ENCODE measurements around the gene CCM2.

The CCM2 gene
- total RNA-seq, result 122 reads per million, percentile 86 among the genes with 10 or more reads in this experiment

DNA sequence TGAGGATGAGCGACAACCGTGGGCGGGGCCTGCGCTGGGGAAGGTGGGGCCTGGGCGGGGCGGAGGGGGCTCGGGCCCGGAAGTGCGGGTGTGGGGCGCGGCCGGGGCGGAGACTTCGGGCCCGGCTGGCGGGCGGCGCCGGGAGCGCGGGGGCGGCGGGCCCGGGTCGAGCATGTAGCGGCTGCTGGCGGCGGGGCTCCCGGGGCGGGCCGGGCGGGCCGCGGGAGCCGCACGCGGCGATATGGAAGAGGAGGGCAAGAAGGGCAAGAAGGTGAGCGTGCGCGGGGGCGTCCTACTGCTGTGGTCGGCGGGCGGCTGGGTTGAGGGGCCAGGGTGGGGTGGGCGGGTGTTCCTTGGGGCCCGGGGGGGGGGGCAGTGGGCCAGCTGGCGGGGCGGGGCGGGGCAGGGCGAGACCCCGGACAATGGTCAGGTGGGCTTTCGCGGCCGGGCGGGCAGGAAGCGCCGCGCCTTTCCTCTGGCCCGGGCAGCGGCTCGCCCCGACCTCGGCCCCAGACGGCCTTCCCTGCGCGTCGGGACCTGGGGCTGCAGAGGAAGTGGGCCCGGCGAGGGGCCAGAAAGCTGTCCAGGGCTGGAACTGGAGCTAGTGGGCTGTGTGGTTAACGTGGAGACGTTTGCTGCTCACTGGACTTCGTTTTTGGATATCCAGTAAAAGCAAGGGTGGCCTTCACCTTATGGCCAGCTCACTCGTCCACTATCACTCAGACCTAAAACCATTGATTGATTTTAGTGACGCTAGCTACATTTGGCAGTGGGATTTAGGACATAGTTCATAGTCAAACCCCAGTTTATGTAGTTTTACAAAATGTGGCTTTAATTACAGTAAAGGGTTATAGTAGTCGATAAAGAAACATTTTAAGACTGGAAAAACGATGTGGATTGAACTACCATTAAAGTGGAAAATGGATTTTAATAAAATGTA is at the start of gene CCM2:
CCM2 (plus strand) TSS at position 109 of the 940 bp plus-strand sequence; CDS start at position 242, 133 bp downstream.
- DNase-seq, result no peak

DNA sequence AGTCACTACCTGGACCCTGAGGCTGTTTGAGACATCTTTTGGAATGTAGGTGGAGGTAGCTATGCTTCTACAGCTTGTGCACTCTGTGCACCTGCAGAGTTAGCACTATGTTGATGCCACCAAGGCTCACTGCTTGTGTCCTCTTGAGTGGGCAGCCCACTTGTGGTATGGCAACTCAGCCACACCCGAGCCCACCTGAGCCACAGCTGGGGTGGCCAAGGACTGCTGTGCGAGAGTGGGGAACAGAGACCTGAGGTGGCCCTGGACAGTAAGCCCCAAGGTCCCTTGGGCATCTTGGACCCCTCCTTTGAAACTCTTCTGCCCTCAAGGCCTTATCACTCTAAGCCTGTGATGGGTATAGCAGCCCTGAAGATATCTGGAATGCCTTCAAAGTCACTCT is 46.8 kb upstream of the CCM2 start:
- DNase-seq, result no peak

DNA sequence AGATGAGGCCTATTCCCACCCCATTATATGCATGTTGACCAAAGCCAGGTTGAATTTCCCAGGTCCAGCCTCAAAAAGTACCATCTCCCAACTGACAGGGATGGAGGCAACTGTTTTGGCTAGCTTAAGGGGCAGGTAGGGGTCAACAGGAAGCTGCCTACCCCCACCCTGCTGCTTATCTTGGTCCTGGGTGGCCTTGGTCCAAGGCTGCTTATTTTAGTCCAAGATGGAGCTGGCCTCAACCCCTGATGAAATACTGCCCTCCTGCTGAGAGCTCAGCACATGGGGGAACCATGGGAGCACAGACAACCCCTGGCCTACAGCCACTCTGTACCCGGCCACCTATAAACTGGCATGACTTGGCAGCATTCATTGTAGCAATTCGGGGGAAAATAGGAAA is 44.3 kb upstream of the CCM2 start:
- no peak for DNase-seq

DNA sequence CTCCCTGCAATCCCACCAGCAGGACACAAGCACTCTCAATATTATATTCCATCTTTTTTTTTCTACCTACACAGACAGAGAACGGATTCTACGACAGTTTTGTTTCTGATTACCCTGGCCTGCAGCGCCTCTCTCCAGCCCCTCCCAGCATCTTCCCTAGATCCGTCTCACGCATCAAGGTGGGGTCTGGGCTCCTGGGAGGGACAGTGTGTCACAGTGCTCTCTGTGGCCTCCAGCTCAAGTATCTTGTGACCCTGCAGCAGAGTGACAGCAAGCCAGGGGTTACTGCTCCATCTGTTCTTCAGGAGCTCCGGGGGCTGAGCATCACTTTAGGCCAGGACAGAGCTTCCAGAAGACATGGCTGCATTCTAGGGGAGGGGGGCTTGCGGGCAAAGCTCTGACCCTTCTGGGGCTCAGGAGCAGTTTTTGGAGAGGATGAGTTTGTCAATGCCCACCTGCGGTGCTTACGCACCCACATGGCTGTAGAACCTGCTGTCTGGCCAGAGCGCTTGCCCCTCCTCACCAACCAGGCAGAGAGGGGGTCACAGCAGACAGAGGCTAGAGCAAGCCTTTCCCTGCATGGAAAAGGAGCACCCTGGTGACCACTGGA is 43.7 kb upstream of the CCM2 start:
- DNase-seq, result no peak

DNA sequence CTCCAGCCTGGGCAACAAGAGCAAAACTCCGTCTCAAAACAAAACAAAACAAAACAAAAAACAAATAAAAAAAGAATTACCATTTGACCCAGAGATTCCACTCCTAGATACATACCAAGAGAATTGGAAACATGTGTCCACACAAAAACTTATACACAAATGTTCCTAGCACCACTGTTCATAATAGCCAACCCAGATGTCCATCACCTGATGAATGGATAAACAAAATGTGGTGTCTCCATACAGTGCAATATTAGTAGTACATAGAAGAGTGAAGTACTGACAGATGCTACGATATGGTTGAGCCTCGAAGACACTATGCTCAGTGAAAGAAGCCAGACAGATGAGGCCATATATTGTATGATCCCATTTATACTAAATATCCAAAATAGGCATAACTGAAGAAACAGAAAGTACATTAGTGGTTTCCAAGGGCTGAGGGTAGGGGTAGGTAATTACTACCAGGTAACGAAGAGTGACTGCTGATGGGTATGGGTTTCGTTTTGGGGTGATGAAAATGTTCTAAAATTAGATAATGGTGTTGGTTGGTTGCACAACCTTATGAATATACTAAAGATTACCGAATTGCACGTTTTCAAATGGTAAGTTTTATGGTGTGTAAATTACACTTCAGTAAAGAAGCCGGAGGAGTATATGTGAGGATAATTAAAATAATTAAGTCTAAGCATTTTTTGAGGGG is 41.2 kb upstream of the CCM2 start:
- DNase-seq, result no peak

DNA sequence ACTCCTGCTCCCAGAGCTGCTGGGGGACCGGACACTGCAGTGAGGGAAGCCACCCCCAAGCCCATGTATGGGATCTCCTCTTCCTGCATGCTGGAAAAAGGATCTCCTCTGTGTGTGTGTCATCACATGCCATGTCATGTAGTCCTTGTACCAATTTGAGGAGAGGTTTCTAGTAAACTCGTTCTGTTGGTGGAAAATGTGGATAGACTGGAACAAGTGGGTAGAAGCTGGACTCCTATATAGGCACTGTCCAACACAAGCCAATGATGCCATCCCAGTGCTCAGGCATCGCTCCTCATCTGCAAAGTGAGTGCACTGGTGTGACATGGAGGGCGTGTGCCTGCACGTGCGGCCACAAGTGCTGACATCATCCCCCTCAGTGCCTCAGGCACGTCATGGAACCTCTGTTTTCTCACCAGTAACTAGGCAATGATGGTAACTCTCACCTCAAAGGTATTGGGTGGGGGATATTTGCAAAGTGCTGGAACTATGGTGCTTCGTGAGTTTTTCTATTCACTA is 40.5 kb upstream of the CCM2 start:
- peak; percentile 37 for DNase-seq

DNA sequence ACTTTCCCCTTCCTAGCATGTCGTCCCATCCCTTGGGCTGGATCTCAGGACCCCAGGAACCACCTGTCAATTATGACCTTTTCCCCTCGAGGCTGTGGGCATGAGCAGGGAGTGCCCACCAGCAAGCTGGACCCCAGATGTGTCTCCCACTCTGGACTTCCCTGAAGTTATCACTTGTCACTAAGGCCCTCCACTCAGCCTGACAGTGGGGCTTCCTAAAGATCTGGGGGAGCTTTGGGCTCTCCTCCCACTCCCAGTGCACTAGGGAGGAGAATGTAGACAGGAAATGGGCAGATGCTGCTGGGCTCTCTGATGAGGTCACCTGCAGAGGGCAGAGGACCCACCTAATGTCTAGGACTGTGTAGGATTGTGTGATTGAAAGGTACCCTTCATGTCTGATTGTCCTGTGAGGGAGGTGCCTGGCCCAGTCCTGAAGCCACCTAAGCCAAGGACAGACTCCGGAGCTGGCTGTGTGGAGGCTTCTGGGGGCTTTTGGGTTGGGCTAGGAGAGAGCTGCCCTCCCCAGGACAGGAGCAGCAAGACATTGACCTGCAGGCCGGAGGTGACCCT is 39.9 kb upstream of the CCM2 start:
- DNase-seq, result no peak

DNA sequence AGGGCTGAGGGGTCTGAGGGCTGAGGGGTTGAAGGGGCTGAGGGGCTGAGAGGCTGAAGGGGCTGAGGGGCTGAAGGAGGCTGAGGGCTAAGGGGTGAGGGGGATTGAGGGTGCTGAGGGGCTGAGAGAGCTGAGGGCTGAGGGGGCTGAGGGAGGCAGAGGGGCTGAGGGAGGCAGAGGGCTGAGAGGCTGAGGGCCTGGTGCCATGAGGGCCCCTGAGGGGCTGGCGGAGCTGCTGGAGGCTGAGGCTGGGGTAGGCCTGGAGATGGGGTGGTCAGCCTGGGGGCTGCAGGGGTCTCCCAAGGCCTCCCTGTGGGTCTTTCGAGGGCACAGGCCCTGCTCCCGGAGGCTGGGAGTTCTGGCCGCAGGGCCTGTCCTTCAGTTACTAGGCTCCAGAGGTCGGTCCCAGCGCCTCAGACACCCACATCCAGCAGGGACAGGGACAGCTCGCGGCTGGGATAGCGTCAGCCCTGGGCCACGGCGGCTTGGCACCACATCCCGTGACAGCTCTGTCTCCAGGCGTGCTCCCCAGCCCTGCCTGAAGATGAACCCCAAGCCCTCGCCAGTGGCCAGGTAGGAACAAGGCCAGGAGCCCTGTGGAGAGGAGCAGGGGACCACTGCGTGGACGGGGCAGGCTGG is 38.0 kb upstream of the CCM2 start:
- DNase-seq, result no peak

DNA sequence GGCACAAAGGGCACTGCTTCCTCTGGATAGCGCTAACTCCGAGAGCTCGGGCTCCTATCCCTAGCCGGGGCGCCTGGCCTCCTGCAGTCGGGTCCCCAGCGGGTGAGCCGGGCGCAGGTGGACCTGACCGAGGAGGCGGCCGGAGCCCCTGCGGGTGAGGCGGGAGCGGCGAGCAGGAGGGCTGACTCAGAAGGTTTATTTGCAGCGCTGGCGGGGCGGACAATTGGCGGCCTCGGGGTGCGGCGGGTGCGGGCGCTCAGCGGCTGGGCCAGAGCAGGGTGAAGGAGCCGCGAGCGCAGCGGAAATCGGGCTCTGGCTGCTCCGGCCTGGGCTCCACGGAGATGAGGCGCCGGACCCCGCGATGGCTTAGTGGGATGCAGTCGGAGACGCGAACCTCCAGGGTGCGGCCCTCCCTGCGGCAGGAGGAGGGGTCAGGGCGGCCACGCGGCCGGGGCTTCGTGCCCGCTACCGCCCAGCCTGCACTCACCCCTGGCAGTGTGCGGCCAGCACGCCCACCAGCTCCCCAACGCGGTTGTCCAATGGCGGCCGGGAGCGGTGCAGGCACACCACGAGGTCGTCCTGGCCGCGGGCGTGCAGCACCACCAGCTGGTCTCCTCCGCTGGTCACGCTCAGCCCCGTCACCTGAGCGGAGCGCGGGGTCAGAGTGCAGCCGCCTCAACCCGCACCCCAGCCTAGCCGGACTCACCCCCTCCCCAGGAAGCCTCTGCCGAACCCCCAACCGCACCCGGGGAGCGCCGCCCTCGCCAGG is 37.3 kb upstream of the CCM2 start:
- DNase-seq, result no peak

DNA sequence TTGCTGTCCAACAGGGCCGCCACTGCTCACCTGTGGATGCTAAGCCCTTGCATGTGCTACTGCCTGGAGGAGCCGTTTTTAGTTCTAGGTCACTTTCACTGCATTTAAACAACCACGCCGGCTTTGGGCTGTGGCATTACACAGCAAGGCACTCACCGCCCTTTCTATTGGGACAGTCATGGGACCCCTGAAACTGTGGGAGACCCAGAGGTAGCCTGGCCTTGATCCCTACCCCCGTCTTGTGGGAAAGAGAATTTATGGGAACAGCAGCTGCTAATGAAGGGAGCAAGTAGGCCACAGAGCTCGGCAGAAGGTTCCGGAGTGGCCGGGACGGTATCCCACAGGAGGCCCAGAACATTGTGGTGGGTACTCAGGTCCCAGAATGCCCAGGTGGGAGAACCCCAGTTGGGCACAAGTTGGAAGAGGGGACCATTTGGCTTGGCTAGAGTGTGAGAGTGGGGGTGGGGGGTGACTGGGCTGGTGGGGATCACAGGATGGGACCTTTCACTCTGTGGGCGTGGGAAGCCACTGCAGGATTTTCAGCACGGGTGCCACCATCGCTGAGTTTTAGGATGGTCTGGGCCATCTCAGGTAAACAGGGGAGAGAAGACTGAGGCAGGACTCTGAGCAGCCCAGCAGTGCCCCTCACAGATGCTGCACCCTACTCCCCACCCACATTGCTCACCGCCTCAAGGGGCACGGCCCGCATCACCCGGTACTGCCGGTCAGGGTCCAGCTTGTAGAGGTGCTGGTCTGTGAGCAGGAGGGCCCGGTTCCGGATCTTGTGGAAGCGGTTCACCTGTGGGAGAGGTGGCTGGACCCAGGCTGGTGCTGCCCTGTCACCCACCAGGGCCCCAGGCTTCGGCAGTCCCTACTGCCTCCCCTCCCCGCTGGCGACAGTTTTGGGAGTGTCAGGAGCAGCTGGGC is 36.4 kb upstream of the CCM2 start:
- no peak for DNase-seq

DNA sequence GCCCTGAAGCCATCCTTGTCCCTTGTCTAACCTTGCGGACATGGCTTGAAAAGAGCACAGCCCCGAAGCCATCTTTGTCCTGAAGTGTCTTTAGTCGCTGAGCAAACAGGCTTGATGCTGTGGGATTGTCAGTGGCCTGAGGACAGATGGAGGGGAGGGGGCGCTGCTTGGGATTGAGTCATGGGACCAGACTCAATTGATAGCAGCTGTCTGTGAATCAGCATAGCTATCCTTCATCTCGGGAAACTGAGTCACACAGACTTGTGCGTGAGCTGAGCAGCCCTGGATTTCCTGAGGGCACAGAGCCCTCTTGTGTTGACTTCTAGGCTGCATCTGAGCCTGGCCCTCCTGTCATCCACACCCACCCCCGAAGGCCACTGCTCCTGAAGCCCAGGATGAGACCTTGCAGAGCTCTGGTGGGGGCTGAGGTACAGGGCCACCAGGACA is 35.6 kb upstream of the CCM2 start:
- DNase-seq, result no peak

DNA sequence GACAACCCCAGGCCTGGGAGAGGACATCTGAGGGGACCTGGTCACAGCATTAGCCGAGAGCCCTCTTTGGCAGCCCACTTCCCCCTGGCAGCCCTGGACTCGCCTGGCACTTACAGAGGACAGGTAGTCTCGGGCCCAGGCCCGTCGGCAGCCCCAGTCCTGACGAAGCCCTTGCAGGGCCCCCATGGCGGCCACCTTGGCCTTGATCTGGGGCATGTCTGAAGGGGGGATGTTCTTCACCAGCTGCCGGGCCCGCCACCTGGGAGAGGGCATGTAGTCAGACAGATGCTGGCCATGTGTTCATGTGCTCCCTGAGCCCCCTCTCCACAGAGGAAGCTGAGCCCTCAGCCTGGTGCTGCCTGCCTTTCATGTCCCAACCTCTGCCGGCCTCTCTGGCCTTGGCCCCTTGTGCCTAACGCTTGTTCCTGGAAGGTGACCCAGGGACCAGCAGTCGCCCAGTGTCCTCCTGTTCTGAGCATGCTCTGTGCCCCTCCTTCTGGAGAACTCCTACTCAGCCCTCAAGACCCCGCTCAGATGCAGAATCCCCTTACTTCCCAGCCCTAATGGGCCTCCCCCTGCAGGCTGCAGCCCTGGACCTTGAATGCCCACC is 35.1 kb upstream of the CCM2 start:
- no peak for DNase-seq

DNA sequence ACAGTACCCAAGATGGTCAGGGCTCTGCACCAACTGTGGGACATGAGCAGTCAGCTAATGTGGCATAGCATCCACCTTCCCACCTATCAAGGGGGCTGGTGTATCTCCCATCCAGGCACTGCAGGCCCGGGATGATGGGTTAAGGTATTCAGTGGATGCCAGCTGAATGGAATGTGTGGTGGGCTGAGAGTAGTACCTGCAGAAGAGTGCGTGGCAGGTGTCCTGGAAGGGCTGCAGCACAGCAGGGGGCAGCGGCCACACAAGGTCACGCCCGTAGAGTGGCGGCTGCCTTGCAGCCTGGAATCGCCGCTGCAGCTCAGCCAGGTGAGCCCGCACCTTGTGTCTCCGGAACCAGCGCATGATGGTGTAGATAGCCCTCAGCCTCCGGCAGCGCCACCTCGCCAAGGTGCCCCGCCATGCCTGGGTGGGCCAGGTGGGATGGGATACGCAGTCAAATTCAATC is 34.5 kb upstream of the CCM2 start:
- DNase-seq, result no peak

DNA sequence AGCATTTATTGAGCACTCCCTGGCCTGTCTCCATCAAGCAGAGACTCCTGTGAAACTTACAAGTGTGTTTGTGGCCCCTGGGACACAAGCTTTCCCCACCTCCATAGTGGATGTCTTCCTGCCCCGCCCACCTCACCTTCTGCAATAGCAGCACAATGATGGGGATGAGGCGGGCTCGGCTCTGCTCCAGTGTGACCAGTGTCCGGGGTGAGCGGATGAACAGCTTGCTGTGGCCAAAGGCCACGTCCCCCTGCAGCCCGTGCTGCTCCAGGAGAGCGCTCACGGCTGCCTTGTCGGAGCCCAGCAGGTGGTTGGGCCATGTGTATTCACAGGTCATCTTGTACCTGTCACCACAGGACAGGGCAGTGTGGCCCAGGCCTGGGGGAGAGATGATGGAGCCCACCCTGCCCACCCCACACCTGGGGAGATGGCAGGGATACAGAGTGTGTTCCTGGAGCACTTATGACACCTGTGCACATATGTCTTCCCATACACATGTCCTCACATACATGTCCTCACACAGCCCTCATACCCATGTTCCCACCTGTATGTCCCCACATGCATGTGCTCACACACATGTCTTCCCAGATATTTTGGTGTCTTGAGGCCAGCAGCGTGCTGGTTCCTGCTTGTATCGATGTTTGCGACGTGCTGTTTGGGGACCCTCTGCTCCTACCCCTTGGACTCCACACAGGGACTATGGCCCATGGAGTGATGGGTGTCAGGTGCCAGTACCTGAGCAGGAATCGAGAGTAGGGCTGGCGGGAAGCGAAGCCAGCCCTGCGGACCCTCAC is 33.9 kb upstream of the CCM2 start:
- no peak for DNase-seq

DNA sequence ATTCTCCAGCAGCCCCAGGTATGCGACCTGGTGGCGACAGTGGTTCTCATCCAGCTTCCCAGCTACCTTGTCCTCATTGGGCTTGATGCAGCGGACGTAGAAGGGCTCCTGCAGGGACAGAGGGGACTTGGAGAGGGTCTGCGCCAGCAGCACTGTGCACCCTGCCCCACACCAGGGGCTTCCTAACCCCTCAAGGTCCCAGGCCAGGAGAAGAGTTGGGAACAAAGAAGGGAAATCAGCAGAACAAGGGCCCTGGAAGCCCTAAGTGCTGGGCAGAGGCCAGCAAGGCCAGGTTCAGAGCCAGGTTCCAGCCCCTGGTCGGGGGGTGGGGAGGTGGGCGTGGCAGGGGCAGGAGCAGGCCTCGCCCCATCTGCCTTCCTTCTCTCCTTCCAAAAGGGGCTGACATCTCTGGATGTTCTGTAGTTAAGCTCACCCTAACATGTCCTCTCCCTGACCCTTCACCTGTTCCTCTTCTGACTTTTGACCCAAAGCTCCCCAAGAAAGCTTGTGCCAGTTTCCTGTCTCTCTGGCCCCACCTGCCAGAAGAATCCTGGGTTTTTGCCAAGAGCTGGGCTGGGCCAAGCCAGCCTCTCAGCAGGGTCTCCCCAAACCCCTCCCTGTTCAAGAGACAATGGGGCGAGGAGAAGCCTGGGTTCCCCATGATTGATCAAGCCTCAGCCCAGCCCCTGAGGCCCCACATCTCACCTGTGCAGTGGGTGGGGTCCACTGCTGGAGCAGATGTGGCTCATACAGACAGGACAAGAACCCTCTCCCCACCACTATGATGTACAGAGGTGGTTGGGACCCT is 33.1 kb upstream of the CCM2 start:
- no peak for DNase-seq

DNA sequence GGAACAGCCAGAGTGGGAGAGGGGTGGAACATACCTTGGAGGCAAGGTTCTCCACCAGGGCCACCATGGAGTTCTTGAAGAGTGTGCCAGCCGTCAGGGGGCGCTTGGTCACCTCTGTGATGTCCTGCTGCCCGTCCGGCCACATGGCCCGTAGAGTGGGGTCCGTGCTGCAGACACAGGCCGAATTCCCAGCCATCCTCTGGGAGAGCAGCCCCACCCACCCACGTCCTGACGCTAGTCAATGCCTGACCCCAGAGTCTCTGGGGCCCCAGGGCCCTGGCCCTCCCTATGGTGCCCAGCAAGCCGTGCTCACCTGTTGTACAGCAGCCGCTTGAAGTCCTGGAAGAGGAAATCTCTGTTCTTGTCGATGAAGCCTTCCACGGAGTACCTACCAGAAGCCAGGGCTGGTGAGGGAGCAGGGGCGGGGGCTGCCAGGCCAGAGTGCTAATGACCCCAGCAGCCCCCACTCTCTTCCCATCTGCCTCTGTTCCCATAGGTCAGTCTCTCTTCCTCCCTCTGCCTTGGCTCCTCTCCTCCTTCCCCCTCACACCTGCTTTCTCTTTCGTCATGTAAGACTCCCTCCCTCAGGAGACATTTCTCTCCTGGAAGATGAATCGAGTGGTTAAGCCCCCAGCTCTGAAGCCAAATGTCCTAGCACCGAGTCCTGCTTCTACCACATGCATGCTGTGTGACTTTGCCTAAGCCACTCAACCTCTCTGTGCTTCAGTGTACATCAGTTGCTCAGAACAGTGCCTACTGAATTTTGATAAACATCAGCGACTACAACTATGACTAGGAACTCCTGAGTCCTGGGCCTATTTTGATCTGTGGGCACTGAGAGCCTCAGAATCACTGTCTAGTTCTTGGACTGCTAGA is 32.2 kb upstream of the CCM2 start:
- no peak for DNase-seq

All from effector CD4-positive, alpha-beta T cell (primary cell).